ENCODE results near the gene RBM4.

DNA sequence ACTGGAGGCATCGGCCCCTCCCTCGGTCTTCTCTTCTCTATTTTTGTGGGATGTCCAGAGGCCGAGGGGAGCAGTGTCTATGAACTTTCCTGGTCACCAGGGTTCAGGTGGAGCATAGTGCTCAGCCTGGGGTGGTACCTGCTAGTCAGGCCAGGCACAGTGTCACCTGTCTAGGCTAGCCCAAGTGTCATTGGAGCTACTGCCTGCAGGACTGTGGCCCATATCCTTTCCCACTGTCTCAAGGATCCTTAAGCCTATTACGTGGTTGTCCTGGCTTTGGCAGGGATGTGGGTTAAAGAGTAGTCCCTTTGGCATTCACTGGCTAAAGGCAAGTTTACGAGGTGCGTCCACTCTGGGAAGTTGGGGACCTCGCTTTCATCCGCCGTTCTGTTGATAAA is 12.8 kb upstream of the RBM4 start:
- TF ChIP-seq CTCF (IDR thresholded peaks at IDR 0.05) (no peak), POLR2A (IDR thresholded peaks at IDR 0.05) (no peak)

All from adrenal gland (tissue), 5 donors.